Prostate gland (tissue), 2 donors: ENCODE results near the gene NOTCH1. TPM values are rescaled to one million over a fixed set of nuclear protein-coding genes. Genes with fewer than 3 reads are reported as not detected.

Experiments used
- DNase-seq: peaks from one replicate; pipeline ENCODE4 v3.0.0-alpha.2; 2019; ENCODE audit warnings: low spot score
- H3K27ac ChIP-seq, 2 donors: fragments of 200-600 bp; sonication (generic); 2 replicates each; pipeline ENCODE4 v1.5.1; 2017 to 2019
- H3K27me3 ChIP-seq: fragments of 200-600 bp; sonication (generic); replicated peaks from 2 replicates; pipeline ENCODE4 v1.5.1; 2019; ENCODE audit not compliant: insufficient read depth
- H3K36me3 ChIP-seq, 2 donors: fragments of 200-600 bp; sonication (generic); 1 replicate in 1 of 2; 2 replicates in 1 of 2; pipeline versions ENCODE4 v1.5.1 to v1.8.1; 2017 to 2019
- H3K4me1 ChIP-seq: fragments of 200-600 bp; sonication (generic); replicated peaks from 2 replicates; pipeline ENCODE4 v1.5.1; 2019
- H3K4me3 ChIP-seq, 2 donors: fragments of 200-600 bp; sonication (generic); 2 replicates each; pipeline ENCODE4 v1.5.1; 2017 to 2019
- H3K9me3 ChIP-seq: fragments of 200-600 bp; sonication (generic); 2 replicates; pipeline ENCODE4 v1.5.1; 2017
- POLR2A ChIP-seq: fragments of 450-650 bp; IDR thresholded peaks from one replicate; pipeline ENCODE4 v1.6.1; 2016; ENCODE audit warnings: antibody characterized with exemption, mild to moderate bottlenecking
- POLR2AphosphoS5 ChIP-seq: sonication (generic); formaldehyde crosslinking; IDR thresholded peaks from one replicate; pipeline ENCODE4 v1.6.1; 2017; ENCODE audit warnings: antibody characterized with exemption
- WGBS: methylation state at CpG from one replicate; pipeline ENCODE4 v1.1.5; 2018; 5-methylcytosine and 5-hydroxymethylcytosine counted together
- intact Hi-C: fragments of 100-400 bp; cut with DNase I; formaldehyde crosslinking; loops from one replicate; pipeline ENCODE4 v1.14.2; 2022
- total RNA-seq, 2 donors: library from RNA; depleted of rRNA; stranded (reverse); fragments of >200 nt; gene quantifications; one replicate each; pipeline ENCODE4 v1.1.0, GENCODE V29; 2016
- TF ChIP-seq, protein P1 (sequence below), 4 experiments: fragments of 200-600 bp in 2 of 4; fragments of 450-650 bp in 2 of 4; sonication (generic) in 2 of 4; IDR thresholded peaks; 1 replicate in 3 of 4; 2 replicates in 1 of 4; pipeline ENCODE4 v1.5.1; 2016 to 2019; ENCODE audit warnings: antibody characterized with exemption in 4 of 4, mild to moderate bottlenecking in 2 of 4, moderate library complexity in 2 of 4

Gene NOTCH1
- total RNA-seq, 2 donors from 2014 or later: 38.0 to 63.3 TPM

DNA sequence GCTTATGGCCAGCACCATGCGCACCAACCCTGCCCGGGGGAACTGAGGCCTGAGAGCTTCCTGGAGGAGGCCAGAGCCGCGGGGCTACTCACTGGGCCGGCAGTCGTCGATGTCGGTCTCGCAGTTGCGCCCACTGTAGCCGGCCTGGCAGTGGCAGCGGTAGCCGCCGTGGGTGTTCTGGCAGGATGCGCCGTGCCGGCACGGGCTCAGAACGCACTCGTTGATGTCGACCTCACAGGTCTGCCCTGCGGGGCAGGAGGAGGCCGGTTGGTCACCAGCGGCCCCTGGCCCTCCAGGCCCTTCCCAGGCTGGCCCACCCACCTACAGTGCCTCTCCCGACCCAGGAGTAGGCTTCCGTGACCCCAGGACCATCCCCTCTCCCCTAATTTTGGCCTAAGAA lies 35.3 kb downstream of the NOTCH1 start:
- no peak for TF ChIP-seq POLR2A
- no peak for TF ChIP-seq POLR2AphosphoS5
- TF ChIP-seq, protein P1, sequence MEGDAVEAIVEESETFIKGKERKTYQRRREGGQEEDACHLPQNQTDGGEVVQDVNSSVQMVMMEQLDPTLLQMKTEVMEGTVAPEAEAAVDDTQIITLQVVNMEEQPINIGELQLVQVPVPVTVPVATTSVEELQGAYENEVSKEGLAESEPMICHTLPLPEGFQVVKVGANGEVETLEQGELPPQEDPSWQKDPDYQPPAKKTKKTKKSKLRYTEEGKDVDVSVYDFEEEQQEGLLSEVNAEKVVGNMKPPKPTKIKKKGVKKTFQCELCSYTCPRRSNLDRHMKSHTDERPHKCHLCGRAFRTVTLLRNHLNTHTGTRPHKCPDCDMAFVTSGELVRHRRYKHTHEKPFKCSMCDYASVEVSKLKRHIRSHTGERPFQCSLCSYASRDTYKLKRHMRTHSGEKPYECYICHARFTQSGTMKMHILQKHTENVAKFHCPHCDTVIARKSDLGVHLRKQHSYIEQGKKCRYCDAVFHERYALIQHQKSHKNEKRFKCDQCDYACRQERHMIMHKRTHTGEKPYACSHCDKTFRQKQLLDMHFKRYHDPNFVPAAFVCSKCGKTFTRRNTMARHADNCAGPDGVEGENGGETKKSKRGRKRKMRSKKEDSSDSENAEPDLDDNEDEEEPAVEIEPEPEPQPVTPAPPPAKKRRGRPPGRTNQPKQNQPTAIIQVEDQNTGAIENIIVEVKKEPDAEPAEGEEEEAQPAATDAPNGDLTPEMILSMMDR (IDR thresholded peaks at IDR 0.05): no peak
- DNase-seq: no peak
- whole genome bisulfite sequencing: 89% methylated on average over 26 of the region's 26 CpGs
- no peaks in the 10 kb centered on the region for H3K9me3 ChIP-seq
- H3K4me3 ChIP-seq: no peak overlapping the region
- no peaks in the 10 kb centered on the region for H3K27me3 ChIP-seq
- H3K27ac ChIP-seq: no peak overlapping the region
- H3K4me1 ChIP-seq: no peaks in the 10 kb centered on the region
- peaks cover 6 to 24% of the 10 kb centered on the region in 2 donors for H3K36me3 ChIP-seq
- intact Hi-C loops: no loop called here

DNA sequence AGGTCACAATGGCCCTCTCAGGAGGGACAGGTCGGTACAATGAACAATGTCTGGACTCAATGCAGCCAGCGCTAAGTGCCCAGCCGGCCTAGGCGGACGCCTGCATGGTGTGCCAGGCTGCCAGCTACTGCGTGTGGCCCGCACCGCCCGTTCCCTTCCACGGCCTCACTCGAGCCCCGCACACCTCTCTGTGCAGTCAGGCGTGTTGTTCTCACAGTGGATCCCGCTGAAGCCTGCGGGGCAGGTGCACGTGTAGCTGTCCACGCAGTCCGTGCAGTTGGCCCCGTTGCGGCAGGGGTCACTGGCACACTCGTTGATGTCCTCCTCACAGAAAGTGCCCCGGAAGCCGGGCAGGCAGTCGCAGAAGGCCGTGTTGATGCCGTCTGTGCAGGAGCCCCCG lies 36.3 kb downstream of the NOTCH1 start:
- TF ChIP-seq, protein P1 (IDR thresholded peaks at IDR 0.05): no peak
- no peak for TF ChIP-seq POLR2A
- TF ChIP-seq POLR2AphosphoS5: no peak
- Histone ChIP-seq H3K4me3 (no peak overlapping the region), H3K27me3 (no peaks in the 10 kb centered on the region), H3K9me3 (no peaks in the 10 kb centered on the region), H3K36me3 (peaks cover 6 to 31% of the 10 kb centered on the region in 2 donors), H3K27ac (no peak overlapping the region), H3K4me1 (no peaks in the 10 kb centered on the region)
- intact Hi-C loops: no loop called here
- no peak for DNase-seq
- 85% methylated on average over 27 of the region's 27 CpGs for WGBS

DNA sequence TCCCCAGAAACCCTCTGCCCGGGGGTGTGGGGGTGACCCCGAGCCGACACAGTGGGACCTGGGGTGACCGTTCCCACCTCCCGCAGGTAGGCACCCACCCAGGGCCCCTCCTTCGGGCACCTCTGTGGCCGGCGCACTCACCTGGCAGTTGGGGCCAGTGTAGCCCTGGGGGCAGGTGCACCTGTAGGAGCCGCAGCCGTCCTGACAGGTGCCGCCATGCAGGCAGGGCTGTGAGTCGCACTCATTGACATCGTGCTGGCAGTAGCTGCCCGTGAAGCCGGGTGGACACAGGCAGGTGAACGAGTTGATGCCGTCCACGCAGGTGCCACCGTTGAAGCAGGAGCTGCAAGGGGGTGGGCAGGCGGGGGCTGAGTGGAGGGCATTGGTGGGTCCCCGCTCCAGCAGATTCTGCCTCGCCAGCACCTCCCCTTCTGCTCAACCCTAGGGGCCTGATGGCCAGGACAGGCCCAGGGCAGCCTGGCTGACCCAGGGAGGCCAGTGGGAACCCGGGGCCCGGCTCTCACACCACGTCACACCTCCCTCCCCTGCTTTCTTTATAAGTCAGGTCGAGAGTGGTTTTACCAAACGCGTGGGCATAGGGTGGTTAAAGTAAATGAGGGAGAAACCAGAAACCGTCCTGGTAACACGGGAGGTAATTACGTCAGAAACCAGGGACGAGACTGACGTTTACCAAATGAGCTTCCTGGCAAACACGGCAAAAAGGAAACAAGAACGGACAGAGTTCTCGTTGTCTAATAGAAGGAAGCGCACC lies 36.9 kb downstream of the NOTCH1 start:
- DNase-seq: no peak
- Histone ChIP-seq H3K27me3 (no peaks in the 10 kb centered on the region), H3K27ac (no peak overlapping the region), H3K4me3 (no peak overlapping the region), H3K4me1 (no peaks in the 10 kb centered on the region), H3K36me3 (peaks cover 6 to 31% of the 10 kb centered on the region in 2 donors), H3K9me3 (no peaks in the 10 kb centered on the region)
- intact Hi-C loops: no loop called here
- WGBS: 83% methylated on average over 36 of the region's 37 CpGs
- TF ChIP-seq, protein P1 (IDR thresholded peaks at IDR 0.05): no peak
- TF ChIP-seq POLR2AphosphoS5 (no peak), POLR2A (no peak)

DNA sequence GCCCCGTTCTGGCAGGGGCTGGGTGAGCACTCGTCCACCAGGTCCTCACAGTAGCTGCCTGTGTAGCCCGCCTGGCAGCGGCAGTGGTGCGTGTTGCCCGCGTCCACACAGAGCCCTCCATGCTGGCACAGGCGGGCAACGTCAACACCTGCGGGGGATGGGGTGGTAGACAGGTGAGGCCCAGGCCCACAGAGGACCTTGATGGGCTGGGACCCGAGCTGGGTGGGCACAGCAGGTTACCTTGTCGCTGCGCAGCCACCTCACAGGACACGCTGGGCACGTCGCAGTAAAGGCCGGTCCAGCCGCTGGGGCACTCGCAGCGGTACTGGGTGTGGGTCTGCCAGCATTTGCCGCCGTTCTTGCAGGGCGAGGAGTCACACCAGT lies 37.9 kb downstream of the NOTCH1 start:
- peaks cover 6 to 38% of the 10 kb centered on the region in 2 donors for H3K36me3 ChIP-seq
- H3K27me3 ChIP-seq: no peaks in the 10 kb centered on the region
- no peak overlapping the region for H3K4me3 ChIP-seq
- no peak for TF ChIP-seq POLR2A
- TF ChIP-seq POLR2AphosphoS5: no peak
- TF ChIP-seq, protein P1 (IDR thresholded peaks at IDR 0.05): no peak
- DNase-seq: no peak
- intact Hi-C loops: no loop called here
- H3K27ac ChIP-seq: no peak overlapping the region
- 96% methylated on average over 16 of the region's 23 CpGs for WGBS
- H3K4me1 ChIP-seq: no peaks in the 10 kb centered on the region
- H3K9me3 ChIP-seq: no peaks in the 10 kb centered on the region
